A172 (cell line): ENCODE results near the gene IL34. TPM values are rescaled to one million over a fixed set of nuclear protein-coding genes. Genes with fewer than 3 reads are reported as not detected.
"Not testable (repeated sequence)": the region's sequence is repeated elsewhere in the genome, so short reads cannot be mapped to it uniquely, and the experiment has no call there.

Experiments
- DNase-seq: peaks from one replicate; pipeline ENCODE4 v3.0.0-alpha.2; 2015; ENCODE audit warnings: low spot score
- total RNA-seq: library from RNA; depleted of rRNA; stranded (reverse); fragments of >200 nt; shearing (Covaris generic); gene quantifications from 2 replicates; pipeline ENCODE4 v1.2.3, GENCODE V29; 2014; rRNA removed

The IL34 gene
- total RNA-seq = 7.8 and 10.5 TPM in 2 replicates

DNA sequence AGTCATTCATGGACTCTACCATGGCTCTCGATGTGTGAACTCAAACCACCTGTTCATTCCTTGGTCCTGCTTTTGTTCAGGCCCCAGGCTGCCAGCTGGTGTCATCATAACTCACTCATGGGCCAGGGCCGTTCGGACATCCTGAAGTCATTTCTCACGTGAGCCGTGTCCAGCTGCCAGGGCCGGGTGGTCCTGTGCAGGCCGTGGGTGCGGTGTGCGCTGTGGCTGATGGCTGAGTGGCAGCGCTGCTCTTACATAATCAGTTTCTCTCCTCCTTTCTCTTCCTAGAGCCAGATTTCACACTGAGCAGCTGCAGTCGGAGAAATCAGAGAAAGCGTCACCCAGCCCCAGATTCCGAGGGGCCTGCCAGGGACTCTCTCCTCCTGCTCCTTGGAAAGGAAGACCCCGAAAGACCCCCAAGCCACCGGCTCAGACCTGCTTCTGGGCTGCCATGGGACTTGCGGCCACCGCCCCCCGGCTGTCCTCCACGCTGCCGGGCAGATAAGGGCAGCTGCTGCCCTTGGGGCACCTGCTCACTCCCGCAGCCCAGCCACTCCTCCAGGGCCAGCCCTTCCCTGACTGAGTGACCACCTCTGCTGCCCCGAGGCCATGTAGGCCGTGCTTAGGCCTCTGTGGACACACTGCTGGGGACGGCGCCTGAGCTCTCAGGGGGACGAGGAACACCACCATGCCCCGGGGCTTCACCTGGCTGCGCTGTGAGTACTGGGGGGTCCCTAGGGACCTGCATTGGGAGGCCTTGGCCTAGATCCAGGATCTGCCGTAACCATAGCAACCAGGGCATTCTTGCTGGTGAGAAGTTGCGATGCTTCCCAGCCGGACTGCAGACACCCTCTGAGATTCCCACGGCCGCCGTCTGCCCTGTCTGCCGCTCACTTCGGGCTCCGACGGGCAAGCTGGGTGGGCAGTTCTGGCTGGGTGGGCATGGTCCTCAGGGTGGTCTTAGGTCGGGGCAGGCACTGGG, at the start of gene IL34:
Gene IL34, plus strand, starts transcription at position 300 of the 982 bp plus-strand sequence. Its CDS starts 389 bp downstream, at position 689.
- DNase-seq = no peak

DNA sequence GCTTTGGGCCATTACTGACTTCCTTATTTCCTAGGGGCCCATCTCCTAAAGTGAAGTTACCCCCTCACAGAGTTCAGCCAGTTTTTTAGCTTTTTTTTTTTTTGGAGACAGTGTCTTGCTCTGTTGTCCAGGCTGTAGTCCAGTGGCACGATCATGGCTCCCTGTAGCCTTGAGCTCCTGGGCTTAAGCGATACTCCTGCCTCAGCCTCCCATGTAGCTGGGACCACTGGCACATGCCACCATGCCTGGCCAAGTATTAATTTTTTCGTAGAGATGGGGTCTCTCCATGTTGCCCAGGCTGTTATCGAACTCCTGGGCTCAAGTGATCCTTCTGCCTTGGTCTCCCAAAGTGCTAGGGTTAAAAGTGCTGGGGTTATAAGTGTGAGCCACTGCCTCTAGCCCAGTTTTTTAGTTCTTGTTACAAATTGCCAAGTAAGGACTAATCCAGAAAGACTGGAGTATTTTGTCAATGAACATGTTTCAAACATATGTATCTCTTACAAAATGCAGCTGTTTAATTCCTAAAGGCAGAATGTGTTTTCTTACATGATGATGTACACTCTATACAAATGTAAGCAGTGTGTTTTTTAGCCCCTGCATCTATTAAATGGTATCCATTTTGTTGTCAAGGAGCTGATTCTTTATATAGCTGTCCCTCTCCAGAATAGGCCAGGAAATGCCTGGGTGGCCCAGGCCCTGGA, 49.1 kb upstream of the IL34 start:
- DNase-seq = no peak

DNA sequence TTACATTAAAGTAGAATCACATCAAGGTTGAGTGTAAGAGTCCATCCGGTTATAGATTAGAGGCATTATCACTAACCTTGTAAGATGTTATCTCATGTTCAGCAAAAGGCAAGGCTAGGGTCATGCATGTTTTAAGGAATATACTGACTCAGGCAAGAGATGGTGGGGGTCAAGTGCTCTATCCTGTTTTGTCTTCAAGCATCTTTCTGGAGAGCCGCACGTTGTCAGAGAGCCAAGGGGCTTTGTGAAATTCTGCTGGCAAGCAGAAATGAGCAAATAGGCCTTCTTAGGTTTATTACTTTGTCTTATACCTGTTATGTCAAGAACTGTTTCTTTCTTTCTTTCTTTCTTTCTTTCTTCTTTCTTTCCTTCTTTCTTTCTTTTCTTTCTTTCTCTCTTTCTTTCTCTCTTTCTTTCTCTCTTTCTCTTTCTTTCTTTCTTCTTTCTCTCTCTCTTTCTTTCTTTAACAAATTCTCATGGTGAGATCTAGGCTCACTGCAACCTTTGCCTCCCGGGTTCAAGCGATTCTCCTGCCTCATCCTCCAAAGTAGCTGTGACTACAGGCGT, 47.3 kb upstream of the IL34 start:
- DNase-seq = no peak

DNA sequence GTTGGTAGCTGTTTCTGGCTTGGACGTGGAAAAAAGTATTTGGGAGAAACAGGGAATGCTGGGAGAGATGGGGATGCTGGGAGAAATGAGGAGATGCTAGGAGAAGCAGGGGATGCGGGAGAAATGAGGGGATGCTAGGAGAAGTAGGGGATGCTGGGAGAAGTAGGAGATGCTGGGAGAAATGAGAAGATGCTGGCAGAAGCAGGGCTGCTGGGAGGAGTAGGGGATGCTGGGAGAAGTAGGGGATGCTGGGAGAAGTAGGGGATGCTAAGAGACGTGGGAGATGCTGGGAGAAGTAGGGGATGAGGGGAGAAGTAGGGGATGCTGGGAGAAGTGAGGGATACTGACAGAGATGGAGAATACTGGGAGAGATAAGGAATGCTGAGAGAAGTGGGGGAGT, 45.6 kb upstream of the IL34 start:
- no peak for DNase-seq

DNA sequence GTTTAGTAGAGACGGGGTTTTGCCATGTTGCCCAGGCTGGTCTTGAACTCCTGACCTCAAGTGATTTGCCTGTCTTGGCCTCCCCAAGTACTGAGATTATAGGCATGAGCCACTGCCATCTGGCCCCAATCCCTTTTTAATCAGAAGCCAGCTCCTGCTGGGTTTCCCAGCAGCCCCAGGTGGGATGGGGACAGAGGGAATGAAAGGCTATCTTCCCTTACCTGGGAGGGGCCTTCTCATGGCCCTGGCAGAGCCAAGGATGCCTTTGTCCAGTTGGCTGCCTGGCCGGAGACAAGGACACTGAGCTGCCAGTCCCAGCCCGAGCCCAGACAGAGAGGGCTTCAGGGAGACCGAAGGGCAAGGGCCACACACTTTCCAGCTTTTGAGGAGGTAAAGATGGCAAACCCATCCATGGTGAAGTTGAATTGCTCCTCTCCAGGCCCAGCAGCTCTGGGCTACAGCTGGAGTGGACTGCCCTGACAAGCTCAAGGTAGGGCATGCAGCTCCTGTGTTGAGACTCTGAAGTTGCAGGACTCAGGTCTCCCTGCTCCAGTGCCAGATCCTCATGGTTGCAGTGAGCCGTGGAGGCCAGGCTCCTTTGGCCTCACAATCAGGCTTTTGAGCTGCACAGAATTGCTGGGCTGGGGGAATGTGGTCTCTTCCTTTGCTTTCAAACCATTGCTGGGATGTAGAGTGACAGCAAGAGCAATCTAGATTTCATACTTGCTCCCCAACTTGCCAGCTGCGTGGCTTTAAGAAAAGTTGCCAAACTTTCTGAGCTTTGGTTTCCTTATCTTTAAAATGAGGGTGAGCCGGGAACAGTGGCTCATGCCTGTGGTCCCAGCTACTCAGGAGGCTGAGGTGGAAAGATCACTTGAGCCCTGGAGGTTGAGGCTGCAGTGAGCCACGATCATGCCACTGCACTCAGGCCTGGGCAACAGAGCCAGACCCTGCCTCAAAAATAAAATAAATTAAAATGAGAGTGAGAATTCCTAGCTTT, 44.5 kb upstream of the IL34 start:
- no peak for DNase-seq

DNA sequence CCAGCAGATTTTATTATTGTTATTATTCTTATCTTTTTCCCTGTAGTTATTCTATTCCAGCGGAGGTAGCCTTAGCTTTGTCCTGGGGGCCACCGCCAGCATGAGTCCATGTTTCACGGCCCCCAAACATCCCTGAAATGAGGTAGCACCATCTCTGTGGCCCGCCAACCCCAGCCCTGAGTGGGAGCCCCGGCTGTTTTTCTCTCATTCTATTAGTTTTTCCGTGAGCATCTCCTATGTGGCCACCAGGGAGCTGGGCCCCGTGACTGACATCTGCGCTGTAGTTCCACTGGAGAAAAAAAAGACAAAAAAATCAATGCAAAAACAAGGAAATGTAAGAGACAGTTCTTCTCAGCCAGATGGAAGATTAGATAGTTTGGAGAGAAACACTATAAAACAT, 43.5 kb upstream of the IL34 start:
- DNase-seq = no peak

DNA sequence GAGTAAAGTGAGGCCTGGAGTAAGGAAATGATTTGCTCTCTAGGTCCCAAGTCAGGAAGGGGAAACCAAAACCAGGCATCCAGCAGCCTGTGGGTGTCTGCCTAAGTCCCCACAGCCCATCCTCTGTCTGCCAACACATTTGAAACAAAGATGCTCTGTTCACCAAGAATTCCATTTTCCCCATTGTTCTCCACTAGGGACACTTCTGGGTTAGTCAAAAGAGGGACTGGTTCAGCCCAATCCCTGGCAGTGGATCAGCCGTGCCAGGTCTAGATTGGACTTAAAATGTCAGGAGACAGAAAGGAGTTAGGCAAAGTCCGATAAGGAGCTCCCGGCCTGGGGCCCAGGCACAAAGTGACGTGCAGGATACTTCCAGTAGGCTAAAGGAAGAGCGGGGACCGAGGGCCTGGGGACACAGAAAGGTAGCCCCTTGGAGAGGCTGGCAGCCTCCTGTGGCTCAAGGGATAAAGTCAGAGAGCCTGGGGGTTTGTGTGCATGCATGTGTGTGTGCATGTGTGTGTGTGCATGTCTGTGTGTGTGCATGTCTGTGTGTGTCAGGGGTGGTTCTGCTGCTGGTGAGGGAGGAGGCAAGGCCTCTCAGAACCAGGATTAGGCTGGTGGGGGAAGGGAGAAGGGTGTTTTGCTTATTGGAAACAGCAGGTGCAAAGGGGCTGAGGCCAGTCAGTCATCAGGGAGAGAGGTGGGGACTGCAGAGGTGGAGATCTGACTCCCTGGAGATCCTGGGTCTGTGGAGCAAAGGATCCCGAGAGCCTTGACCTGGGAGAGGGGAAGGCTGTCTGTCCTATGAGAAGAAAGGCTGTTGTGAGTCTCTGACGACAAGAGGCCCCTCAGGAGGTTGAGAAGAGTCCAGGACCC, 41.7 kb upstream of the IL34 start:
- no peak for DNase-seq

DNA sequence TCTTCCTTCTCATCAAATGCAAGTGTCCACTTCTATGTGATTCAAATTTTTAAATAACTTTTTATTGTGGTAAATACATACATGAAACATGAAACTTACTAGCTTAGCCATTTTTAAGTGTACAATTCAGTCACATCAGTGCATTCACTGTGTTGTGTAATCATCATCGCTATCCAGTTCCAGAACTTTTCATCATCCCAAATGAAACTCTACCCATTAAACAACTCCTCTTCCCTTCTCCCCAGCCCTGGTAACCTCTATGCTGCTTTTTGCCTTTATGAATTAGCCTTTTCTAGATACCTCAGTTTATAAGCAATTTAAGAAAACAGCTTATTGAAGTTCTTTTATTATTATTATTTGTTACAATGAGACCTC, 41.1 kb upstream of the IL34 start:
- DNase-seq = no peak

DNA sequence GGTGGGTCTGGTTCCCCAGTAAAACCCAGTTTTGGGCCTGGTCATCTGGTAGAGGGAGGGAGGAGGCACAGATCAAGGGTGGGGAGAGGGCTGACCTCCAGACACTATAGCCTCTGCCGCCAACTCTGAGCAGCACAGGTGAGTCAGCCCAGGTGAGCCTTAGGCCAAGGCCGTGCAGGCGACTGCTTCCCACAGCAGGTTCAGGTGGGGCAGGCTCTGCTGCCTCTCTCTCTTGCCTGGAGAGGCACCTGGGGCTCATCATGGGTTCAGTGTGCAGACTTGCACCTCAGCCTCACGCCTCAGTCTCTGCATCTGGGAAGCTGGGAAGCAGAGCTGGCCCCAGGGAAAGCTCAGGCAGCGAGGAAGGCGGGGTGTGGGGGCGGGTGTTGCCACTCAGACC, 37.8 kb upstream of the IL34 start:
- DNase-seq = no peak

DNA sequence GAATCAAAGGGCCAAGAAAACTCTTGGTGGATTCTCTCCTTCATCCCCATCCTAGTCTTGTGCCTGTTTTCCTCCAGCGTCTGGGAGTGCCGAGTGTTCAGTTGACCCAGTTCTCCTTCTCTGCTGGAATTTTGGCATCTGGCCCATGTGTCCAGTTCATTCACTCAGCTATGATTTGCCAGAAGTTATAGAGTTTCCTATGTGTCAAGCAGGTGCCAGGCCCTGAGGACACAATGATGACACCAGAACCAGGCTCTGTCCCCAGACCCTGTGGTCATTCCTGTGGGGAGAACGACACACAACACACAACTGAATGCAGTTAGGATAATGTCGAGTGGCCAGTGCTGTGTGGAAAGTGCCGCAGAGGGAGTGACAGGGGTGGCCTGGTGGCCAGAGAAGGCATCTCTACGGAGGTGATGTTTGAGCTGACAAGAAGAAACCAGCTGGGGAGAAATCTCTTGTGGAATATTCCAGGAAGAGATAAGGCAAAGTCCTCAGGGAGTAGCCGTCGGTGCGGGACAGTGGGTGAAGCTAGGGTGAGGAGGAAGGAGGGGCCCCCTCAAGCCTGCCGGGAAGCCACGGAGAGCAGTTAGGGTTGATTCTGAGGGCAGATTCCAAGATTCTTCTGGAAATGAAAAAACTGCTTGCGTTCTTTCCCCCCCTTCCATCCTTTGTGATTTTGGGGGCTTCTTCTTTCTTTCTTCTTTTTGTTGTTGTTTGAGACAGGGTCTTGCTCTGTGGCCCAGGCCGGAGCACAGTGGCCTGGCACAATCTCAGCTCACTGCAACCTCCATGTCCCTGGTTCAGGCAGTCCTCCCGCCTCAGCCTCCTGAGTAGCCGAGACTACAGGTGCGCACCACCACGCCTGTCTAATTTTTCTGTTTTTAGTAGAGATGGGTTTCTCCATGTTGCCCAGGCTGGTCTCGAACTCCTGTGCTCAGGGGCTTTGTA, 35.8 kb upstream of the IL34 start:
- no peak for DNase-seq

DNA sequence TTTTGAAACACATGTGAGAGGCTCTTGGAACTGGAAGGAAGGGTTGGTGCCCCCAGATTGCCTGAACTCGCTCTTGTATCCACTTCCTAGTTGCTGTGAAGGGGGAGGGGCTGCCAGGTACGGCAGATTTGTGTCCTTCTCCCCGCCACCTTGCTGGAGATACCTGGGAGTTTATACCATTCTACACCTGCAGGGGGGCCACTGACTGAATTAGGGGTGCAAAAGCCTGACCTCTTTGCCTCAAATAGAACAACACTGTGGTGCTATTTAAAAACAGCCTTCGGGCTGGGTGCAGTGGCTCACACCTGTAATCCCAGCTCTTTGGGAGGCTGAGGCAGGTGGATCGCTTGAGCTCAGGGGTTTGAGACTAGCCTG, 35.1 kb upstream of the IL34 start:
- DNase-seq = no peak

DNA sequence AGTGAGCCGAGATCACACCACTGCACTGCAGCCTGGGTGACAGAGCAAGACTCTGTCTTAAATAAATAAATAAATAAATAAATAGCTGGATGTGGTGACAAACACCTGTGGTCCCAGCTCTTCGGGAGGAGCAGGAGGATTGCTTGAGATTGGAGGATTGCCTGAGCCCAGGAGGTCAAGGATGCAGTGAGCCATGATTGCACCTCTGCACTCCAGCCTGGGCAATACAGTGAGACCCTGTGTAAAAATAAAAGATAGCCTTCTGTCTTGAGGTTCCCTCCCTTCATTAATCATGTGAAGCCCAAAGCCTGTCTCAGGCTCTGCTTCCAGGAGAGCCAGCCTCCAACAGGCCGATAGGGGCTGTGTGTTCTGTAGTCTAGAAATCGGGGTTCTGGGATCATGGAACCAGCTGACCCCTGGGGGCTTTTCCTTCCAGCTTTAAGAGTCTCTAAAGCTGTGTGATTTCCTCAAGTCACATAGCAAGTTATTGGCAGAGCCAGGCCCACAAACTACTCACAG, 34.5 kb upstream of the IL34 start:
- no peak for DNase-seq

DNA sequence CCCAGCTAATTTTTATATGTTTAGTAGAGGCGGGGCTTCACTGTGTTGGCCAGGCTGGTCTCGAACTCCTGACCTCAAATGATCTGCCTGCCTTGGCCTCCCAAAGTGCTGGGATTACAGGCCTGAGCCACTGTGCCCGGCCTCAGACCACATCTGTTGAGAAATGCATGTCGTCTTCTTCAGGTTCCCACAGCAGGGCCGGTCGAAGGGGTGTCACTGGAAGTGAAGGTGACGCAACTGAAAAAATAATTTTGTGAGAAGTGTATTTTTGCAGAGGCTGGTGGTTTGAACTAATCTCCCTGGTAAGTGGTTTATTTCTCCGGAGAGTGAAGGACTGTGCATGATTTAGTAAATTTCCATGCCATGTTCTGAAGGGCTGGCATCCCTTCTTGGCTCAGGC, 33.4 kb upstream of the IL34 start:
- DNase-seq = no peak

DNA sequence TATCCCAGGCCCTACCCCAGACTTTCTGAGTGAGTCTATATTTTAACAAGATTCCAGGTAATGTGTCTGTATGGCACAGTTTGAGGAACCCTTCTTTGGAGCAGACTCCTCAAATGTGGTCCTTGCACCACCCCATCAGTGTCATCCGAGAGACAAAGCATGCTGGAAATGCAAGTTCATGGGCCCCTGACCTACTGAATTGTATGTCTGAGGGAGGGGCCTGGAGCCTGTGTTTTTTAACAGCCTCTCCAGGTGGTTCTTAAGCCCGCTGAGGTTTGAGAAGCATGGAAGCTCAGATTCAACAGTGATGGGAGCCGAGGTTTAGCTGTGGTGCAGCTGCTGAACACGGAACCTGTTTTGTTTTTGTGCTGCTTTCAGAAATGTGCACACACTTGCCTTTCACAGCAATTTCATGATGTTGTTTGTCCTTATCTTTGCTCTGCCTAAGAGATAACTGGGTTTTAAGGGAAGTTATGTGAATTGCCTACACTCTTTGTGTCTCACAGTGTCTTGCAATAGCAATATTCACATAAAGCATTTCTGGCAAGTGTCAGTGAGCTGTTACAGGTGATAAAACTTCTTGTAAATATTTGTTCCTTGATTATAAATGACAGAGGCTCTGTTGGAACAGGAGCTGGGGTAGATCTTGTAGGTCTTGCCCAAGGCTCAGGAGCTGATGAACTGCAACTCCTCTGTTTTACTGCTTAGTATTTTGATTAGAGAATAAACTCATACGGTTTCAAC, 32.0 kb upstream of the IL34 start:
- no peak for DNase-seq

DNA sequence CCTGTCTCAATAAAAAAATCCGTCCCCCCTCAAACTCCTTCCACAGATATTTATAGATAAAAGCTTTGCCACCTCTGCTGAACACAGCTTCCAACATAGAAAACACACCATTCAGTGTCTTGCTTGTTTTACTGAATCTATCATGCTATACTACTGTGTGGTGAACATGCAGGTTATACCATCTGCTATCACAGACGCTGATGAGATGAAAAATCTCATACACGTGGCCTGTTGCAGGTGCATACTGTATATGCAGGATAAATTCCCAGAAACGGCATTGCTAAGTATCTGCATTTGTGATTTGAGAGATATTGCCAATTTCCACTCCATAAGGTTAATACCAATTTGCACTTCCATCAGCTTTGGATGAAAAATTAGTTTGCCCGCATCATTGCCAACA, 30.4 kb upstream of the IL34 start:
- DNase-seq = no peak

DNA sequence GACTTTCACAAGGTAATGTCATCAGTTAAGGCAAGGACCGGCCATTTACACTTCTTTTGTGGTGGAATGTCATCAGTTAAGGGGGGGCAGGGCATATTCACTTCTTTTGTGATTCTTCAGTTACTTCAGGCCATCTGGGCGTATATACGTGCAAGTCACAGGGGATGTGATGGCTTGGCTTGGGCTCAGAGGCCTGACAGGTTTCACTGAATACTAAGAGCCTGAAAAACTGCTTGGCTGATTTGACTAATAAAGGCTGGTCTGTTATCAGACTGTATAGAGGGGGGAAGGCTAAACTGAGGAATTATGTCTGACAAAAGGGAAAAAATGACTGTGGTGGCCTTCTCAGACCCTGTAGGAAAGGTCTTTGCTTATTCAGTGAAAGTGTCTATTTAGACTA, 24.5 kb upstream of the IL34 start:
- not testable (repeated sequence) for DNase-seq

DNA sequence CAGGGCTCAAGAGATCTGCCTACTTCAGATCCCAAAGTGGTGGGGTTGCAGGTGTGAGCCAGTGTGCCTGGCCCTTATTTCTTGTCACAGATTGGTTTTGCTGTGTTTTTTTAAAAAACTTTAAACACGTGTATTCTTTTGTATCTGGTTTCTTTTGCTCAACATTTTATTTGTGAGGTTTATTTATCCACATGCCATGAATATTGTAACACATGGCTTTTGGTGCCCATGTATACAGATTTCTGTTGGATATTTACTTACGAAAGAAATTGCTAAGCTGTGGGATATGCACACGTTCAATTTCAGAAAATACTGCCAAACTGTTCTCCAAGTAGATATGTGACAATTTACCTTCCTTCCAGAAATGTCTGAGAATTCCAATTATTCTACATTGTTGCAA, 18.7 kb upstream of the IL34 start:
- DNase-seq = no peak
